GM18868 (cell line): ENCODE results near the gene OR9Q1.
"Not testable (repeated sequence)": the region's sequence is repeated elsewhere in the genome, so short reads cannot be mapped to it uniquely, and the experiment has no call there.

Experiments
- ATAC-seq: cut with Tn5 transposase; IDR thresholded peaks from one replicate; pipeline ENCODE4 v1.9.1; 2021; ENCODE audit warnings: mild to moderate bottlenecking, moderate library complexity; ENCODE audit not compliant: unreplicated experiment

The OR9Q1 gene, protein sequence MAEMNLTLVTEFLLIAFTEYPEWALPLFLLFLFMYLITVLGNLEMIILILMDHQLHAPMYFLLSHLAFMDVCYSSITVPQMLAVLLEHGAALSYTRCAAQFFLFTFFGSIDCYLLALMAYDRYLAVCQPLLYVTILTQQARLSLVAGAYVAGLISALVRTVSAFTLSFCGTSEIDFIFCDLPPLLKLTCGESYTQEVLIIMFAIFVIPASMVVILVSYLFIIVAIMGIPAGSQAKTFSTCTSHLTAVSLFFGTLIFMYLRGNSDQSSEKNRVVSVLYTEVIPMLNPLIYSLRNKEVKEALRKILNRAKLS

DNA sequence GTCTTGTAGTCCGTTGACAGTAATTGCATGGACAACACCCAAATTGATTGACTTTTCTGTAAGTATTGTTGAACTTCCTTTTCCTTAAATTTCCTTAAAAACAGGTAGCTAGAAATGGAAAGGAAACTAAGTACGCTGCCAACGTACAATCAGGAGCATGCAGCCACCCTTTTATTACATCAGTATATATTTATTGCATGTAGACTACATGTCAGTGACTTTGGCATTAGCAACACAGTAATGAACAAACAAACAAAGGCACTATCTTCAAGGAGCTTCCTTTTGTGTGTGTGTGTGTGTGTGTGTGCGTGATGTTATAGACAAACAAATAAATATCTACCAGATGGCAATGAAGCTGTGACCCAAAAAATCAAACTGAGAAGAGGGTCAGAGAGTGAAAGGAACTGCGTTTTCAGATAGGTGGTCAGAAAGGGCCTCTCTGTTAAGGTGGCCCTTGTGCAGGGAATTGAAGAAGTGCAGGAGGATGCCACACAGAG, at the start of gene OR9Q1:
TSS of gene OR9Q1 (plus strand) at position 447 of the 497 bp plus-strand sequence. CDS start 155,564 bp downstream, outside the sequence.
- no peak for ATAC-seq

DNA sequence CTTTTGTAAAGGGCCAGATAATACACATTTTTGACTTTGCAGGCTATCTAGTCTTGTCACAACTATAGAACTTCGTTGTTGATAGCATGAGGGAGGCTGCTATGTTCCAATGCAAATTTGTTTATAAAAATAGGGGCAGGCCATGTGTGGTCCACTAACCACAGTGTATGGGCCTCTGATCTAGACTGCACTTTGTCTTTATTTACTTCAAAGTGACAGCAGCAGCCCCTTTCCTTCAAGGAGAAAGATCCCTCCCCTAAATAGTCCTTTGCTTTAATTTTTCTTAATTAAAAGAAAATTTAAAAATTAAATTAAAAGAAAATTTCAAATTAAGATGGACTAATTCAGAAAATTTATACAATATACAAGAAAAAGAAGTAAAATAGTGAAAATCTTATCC, 49.5 kb upstream of the OR9Q1 start:
- ATAC-seq, result no peak

DNA sequence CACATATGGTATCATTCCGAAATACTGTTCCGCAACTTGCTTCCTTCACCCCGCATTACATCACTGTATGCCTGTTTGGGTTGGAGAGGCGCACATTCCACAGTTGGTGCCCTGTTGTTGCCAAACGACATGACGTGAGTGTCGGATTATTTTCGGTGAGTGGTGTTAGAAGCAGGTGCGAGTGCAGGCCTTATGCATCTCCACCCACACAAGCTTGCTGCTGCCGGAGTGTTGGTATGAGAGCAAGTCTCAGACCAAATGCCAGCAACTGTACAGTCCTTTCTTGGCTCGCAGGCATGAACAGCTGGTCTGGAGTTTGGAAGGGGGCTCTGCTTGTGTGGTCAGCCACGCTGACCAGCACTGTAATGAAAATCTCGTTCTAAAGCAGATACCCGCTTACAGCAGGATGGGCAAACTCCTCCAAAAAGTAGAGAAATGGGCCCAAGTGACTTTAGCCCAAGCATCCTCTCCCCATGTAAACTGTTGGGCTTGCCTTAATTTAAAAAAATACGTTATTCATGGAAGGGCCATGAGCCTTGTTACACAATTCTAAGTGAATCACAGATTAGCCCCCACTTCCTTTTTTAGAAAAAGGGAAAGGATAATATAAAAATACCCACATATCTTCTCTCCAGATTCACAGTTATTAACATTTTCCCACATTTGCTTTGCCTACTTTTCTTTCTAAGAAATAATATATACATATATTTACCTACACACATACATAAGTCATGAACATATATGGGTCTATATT, 48.7 kb upstream of the OR9Q1 start:
- no peak for ATAC-seq

DNA sequence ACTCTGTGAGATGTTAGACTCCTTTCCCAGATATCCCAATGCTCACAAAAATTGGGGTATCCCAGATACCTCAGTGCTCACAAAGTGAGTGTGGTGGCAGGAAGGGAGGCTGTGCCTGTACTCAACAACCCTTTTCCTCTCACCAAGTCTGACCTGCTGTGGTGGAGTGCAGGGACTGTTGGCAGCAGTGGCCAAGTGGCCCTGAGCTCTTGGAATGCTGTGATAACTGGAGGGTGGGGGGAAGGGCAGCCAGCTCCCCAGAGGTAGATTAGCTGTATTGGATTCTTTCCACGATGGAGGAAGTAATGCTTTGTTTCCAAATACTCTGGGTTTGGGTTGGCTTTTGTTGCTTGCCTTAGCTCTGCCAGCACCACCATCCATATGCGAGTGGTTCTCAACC, 46.0 kb upstream of the OR9Q1 start:
- no peak for ATAC-seq

DNA sequence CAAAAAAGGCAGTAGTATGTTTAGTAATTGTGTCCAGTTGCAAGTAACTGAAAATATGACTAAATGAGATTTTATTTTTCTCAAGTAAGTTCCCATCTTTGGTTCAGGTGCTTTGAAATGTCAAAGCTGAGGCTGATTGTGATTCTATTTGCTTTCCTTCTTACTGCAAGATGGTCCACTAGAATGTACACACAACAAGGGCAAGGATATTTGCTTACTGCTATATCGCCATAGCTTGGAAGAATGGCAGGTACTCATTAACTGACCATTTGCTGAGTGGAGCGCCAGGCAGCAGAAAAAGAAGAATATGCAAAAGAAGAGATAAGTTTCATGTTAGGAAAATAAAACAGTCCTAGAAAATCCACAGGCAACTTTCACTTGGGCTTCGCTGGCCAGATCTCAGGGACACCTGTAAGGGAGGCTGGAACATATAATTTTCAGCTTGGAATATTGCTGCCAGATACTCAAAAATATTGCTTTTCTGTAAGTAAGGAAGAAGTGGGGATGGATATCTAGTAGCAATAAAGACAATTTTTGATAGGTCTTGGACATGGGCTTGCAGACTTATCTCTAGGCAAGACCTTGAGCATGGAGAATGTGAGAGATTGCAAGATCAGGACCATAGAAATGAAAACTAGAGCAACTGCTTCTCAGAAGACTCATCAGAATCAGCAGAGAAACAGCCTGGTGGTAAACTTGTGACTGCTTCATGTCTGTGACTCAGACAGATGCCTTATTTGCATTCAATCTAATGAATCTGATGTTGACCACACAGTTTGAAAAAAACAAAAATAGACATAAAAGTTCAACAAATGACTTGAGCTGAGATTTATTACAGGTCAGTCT, 44.8 kb upstream of the OR9Q1 start:
- ATAC-seq, result no peak

DNA sequence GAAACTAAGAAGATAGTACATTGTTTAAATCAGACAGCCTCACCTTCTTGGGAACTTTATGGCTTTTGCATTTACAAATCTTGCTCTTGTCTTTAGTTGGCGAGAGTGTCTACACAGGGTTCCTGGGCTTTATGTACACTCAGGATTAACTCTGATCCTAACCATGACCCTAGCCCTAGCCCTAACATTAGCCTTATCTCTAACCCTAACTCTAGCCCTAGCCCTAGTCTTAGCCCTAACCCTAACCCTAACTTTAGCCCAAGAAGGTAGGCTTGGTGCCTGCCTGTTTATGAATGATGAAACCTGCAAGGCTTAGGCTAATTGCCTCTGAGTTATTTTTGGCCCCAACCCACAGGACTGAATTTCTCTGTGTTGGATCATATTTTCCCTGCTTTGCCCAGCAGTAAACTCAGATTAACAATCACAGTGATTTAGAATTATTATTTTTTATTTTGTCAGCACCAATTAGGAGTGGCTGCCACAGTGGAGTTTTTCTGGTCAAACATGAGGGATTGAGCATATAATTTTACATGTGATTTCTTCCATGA, 44.1 kb upstream of the OR9Q1 start:
- no peak for ATAC-seq

DNA sequence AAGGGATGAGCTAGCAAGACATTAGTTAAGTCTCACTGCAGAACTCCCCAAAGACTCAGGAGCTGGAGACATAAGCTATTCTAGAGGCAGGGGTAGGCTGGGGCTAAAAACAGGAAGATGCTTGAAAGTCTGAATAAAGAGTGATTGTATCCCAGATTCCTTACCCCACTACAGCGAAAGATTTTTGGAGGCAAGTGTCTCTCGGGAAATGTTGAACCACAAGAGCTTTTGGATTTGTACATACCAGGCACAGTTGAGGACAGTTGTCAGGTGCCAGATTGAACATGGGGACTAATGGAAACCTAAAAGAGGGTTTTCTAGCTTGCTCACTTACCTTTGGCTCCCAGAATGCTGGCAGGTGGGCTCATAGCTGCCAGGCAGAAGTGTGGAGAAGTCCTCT, 43.5 kb upstream of the OR9Q1 start:
- no peak for ATAC-seq

DNA sequence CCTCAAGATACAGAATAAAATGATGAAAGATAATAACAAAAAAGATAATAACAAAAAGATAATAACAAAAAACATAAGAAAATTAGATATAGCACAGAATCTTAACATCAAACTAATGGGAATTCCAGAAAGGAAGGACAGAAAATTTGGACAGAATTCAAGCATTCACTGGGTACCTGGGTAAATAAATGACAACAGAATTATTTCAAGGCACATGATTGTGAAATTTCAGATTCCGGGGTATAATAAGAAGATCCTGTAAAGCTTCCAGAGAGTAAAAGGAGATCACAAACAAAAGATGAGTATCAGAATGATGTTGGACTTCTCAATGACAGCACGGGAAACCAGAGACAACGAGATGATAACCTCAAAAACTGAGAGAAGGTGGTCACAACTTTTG, 42.1 kb upstream of the OR9Q1 start:
- ATAC-seq, result no peak

DNA sequence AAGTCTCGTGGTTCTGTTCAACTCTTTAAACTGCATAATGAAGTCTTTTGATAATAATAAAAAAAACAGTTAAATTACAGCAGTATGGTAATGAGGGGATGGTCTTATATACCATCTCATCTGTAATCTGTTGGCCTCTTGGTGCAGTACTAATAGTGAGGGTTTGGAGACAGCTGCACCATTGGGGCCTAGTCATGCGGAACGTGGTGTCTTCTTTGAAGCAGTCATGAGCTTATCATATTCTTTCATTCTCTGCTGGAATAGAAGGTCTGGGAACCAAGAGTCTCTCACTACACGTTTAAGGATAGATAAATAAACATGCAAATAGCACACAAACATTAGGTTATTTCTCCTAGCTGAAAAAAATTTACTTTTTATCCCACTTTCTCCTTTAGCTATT, 40.9 kb upstream of the OR9Q1 start:
- peak; percentile 63 for ATAC-seq

DNA sequence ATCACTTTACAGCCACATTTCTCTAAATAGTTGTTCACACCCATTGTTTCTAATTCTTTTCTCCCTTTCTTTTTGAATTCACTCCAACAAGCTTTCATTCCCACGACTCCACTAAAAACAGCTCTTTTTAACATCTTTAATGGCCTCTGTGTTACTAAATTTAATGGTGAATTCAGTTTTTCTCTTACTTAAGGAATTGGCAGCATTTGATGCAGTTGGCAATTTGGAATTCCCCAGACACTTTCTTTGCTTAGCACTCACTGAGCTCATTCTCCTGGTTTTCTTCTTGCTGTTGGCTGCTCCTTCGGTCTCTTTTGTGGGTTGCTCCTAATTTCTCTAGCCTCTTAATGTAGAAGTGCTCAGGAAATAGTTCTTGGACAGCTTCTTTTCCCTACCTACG, 40.5 kb upstream of the OR9Q1 start:
- no peak for ATAC-seq

DNA sequence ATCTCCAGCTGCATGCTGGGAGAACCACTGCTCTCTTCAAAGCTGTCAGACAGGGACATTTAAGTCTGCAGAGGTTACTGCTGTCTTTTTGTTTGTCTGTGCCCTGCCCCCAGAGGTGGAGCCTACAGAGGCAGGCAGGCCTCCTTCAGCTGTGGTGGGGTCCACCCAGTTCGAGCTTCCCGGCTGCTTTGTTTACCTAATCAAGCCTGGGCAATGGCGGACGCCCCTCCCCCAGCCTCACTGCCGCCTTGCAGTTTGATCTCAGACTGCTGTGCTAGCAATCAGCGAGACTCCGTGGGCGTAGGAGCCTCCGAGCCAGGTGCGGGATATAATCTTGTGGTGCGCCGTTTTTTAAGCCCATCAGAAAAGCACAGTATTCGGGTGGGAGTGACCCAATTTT, 24.2 kb upstream of the OR9Q1 start:
- ATAC-seq, result not testable (repeated sequence)

DNA sequence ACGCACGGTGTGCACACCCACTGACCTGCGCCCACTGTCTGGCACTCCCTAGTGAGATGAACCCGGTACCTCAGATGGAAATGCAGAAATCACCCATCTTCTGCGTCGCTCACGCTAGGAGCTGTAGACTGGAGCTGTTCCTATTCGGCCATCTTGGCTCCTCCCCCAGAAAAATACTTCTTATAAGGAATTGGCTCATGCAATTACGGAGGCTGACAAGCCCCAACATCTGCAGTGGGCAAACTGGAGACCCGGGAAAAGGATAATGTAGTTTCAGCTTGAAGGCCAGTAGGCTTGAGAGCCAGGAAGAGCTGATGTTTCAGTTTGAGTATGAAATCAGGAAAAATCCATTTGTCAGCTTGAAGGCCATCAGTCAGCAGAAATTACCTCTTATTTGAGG, 23.7 kb upstream of the OR9Q1 start:
- not testable (repeated sequence) for ATAC-seq

DNA sequence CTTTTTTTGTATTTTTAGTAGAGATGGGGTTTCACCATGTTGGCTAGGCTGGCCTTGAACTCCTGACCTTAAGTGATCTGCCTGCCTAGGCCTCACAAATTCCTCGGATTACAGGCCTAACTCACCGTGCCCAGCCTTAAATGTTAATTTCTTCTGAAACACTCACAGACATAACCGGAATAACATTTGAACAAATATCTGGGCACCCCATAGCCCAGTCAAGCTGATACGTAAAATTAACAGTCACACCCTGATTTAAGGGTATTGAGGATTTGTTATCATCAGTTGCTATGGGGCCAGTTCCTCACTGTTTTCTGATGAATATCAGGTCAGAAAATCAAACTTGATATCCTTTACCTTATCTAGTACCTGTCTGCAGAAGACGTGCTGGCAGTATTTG, 23.0 kb upstream of the OR9Q1 start:
- ATAC-seq, result no peak

DNA sequence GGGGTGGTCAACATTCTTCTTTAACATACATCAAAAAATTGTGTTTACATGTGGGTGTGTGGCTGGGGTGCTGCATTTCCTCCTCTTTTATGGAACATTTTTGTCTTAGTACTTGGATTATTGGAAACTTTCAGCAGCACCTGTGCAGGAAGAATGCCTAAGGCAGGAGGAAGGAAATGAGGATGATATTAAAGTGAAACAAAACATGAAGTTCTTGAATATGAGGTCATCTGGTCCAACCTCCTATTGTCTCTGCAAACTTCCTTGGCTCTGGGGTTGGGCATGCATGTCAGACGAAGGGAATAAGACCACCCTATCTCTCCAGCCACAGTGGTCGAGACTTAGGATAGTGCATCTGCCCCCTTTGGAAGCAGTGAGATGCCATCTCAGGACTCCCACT, 20.6 kb upstream of the OR9Q1 start:
- no peak for ATAC-seq

DNA sequence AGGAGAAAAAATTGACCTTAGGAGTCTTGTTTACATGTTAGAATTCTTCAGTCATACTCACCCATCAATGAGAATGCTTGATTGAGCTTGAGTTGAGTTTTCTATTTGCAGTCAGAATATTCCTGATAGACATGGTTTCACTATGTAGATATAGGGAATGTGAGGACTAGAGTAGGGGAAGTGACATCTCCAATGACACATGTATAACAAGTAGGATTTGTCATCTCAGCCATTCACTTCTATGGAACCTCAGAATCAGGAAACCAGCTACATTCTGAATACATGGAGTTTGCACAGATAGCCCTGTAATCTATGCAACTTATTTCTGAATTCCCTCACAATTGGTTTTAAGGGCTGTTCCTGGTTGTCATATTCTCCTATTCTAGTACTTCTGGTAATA, 20.1 kb upstream of the OR9Q1 start:
- no peak for ATAC-seq

DNA sequence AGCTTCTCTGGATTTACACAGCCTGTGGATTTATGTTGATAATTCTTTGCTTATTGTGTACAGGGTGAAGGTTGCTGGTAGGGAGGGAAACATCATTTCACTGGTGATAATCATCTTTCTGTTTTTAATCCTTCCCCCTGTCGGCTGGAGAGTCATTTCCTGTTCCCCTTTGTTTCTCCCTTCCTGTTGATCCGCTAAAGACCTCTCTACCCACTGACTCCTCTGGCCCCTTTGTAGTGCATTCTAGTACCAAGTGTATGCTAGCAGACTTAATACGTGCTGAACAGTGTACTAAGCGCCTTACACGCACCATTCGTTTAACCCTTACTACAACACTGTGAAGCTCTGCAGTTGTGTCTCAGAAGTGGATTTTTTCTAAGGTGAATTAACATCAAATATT, 19.0 kb upstream of the OR9Q1 start:
- no peak for ATAC-seq

DNA sequence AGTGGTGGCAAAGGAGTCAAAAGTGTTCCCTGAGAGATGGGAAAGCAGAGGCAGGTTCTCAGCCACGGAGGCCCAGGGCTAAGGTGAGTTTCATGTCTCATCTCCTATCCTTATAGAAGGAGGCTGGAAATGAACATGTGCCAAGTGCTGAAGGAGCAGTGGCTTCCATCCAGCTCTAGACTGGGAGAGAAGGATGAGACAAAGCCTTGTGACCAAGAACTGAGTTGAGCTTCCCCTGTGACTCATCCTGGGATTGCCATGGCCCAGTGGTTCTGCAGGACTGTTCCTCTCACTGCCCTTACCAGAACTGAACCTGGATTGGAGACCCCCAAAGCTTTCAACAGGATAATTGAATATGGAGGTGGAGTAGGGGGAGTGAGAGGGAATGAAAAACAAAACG, 16.7 kb upstream of the OR9Q1 start:
- ATAC-seq, result no peak

DNA sequence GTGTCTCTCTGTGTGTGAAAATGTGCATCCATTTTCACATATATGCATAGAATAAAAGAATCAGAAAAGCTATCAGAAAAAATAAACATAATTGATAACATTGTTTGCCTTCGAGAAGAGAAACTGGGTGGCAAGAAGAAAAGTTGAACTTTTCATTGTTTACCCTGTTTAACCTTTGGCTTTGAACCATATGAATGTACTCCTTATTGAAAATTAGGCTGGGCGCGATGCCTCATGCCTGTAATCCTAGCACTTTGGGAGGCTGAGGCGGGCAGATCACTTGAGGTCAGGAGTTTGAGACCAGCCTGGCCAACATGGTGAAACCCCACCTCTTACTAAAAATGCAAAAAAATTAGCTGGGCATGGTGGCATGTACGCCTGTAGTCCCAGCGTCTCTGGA, 11.9 kb upstream of the OR9Q1 start:
- ATAC-seq, result no peak

DNA sequence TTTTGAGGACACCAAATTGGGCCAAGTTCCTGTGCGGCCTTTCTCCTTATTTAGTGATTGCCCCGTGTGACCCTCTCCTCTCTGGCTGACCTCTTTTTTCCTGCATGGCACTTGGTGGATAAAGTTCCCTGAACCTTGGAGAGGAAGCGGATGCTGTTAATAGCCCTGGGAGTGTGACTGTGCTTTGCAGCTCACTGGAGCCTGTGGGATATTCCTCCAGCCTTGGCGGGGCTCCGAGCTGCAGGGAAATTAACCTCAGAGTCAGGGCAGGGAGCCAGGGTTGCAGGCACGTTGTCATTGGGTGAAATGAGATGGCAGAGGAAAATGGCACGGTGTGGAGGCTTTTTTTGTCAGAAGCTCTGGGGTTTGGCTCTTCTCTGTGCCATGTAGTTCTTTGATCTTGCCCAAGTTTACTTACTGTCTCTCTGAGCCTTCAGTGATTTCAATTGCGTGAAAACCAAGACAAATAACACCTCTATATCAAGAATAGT, 965 bp downstream of the OR9Q1 start:
- no peak for ATAC-seq

DNA sequence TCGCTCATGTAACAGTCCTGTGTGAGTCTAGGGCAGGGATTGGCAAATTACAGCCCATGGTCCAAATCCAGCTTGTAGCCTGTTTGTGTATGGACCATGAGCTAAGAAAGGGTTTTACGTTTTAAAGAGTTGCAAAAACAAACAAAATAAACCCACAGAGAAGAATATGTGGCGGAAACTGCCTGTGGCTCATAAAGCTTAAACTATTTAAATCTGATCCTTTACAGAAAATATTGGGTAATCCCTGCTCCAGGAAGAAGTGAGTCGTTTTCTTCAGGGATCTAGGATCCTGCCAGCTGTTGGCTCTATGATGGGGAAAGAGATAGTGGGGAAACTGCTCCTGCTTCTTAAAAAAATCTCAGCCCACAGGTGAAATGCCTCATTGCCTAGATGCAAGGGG, 3.7 kb downstream of the OR9Q1 start:
- ATAC-seq, result no peak
